ENCODE data around the gene WDR47.
"Not testable (repeated sequence)": the region's sequence is repeated elsewhere in the genome, so short reads cannot be mapped to it uniquely, and the experiment has no call there.

Gene WDR47

DNA sequence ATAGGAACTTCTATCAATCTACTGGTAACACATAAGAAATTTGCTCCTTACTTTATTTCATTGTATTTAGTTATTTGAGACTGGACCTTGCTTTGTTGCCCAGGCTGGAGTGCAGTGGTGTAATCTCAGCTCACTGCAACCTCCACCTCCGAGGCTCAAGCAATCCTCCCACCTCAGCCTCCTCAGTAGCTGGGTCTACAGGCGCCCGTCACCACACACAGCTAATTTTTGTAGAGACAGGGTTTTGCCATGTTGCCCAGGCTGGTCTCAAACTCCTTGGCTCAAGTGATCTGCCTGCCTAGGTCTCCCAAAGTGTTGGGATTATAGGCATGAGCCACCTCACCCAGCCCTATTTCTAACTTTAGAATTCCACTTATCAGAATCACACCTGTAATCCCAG lies 10.2 kb upstream of the WDR47 start:
- not testable (repeated sequence) for DNase-seq (ENCODE audit: low spot score)

DNA sequence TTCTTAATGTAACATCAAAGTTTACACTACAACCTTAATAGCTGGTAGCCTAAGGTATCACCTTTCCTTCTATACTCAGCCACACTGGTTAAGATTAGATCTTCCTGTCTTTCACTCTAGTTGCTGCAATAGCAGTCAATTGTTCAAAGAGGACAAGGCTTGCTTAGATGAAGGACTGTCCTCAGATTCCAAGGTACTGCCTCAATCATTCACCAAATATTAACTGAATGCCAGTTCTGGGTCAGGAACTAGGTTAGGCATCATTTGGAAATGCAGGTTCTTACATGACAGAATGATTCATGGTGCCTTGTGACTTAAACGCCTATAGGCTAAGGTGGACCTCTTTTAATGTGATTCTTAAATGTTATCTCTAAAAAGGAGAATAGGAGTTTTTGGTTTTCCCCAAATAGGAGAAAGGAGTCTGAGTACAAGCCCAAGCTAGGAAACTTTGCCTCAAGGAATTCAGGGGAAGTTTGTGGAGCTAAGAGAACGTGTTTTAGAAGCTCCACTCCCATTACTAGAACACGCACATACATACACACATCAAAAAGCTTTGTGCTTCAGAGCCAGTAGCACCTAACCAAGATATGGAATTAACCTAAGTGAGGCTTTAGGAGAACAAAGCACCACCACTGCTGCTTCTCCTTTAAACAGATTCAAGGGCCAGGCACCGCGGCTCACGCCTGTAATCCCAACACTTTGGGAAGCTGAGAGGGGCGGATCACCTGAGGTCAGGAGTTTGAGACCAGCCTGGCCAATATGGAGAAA lies 8.5 kb upstream of the WDR47 start:
- no peak for DNase-seq (ENCODE audit: low spot score)

DNA sequence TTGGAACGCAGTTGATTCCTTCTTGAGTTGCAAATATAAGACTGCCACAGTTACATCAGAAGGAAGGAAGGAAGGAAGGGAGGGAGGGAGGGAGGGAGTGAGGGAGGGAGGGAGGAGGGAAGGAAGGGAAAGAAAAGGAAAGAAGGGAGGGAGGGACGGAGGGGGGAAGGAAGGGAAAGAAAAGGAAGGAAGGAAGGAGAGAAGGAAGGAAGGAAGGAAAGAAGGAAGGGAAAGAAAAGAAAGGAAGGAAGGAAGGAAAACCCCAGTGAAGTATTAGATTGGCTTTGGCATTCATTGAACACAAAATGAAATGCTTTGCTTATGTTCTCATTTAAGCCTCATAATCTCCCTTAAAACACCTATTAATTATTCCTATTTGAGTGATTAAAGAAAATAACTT lies 6.4 kb upstream of the WDR47 start:
- DNase-seq (ENCODE audit: low spot score), result no peak

DNA sequence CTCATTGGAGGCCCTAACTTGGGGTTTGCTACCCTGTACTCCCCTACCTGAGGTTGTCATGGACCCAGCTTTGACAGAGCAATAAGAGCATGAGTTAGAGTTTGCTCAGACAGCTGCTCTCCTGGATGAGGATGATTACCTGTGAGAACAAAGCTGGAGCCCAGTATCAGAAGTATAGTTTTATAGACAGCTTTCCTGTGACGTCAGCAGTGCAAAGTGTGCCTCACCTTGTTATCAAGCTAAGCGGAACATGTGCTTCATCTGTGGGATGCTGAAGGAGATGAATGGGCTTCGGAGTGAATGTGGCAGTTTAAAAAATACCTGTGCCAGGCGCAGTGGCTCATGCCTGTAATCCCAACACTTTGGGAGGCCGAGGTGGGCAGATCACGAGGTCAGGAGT lies 5.4 kb upstream of the WDR47 start:
- no peak for DNase-seq (ENCODE audit: low spot score)

DNA sequence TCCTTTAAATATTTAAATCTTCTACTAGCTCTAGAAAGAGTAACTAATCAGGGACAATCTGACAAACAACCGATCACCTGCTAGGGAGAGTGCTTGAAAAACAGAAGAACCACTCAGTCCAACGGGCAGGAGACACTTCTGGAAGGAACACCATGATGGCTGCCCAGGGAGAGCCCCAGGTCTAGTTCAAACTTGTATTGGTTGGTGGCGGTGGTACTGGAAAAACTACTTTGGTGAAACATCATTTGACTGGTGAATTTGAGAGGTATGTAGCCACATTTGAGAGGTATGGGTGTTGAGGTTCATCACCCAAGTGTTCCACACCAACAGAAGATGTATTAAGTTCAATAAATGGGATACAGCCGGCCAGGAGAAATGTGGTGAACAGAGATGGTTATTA lies 4.8 kb upstream of the WDR47 start:
- DNase-seq (ENCODE audit: low spot score), result no peak

DNA sequence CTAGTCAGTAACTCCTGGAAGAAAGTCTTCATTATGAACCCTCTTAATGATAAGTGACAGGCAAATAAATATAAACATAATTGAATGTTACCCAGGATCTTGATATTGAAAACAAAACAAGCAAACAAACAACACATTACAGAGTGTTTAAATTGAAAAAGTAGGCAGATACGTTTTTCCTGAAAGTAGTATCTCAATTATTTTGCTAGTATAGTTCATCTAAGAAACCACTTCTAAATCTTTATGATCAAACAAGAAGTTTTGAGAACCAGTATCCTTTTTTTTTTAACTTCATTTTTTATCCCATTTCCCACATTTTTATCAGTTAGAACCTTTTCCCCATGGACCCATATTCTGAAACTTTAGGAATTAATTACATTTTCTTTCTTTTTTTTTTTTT lies 3.7 kb upstream of the WDR47 start:
- no peak for DNase-seq (ENCODE audit: low spot score)

- peak; percentile 46 for DNase-seq (ENCODE audit: low spot score)
Measured at GRCh38 chr1:109040989-109041620, 797 bp downstream of the WDR47 start.

- DNase-seq (ENCODE audit: low spot score), result no peak
Measured at GRCh38 chr1:109040627-109040988, 1.3 kb downstream of the WDR47 start.

GRCh38 chr1:109034382-109034781 lies 7.5 kb downstream of the WDR47 start:
- DNase-seq (ENCODE audit: low spot score), result no peak

GRCh38 chr1:109029493-109029892 lies 12.4 kb downstream of the WDR47 start:
- not testable (repeated sequence) for DNase-seq (ENCODE audit: low spot score)

DNA sequence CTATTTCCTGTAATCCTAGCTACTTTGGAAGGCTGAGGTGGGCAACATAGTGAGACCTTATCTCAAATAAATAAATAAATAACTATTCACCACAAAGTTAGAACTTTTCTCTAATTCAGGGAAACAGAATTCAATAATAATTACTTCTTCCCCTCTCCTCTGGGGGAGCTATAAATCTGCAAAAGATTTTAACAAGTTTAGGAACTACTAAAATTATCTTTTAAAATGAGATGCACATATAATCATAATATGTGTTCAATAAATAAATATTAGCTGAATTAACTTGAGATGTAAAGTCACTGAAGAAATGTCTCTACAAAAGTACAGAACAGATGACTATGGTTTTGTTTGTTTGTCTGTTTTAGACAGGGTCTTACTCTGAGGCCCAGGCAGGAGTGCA lies 14.1 kb downstream of the WDR47 start:
- DNase-seq (ENCODE audit: low spot score), result no peak

- DNase-seq (ENCODE audit: low spot score), result no peak
Measured at GRCh38 chr1:109025694-109026093, 16.2 kb downstream of the WDR47 start.

GRCh38 chr1:109024646-109025045 lies 17.3 kb downstream of the WDR47 start:
- no peak for DNase-seq (ENCODE audit: low spot score)

GRCh38 chr1:109020693-109021257 lies 21.1 kb downstream of the WDR47 start:
- no peak for DNase-seq (ENCODE audit: low spot score)

- DNase-seq (ENCODE audit: low spot score), result not testable (repeated sequence)
Measured at GRCh38 chr1:109017719-109018118, 24.2 kb downstream of the WDR47 start.

- DNase-seq (ENCODE audit: low spot score), result no peak
Measured at GRCh38 chr1:109017134-109017533, 24.8 kb downstream of the WDR47 start.

GRCh38 chr1:109011335-109011734 lies 30.6 kb downstream of the WDR47 start:
- DNase-seq (ENCODE audit: low spot score), result no peak

DNA sequence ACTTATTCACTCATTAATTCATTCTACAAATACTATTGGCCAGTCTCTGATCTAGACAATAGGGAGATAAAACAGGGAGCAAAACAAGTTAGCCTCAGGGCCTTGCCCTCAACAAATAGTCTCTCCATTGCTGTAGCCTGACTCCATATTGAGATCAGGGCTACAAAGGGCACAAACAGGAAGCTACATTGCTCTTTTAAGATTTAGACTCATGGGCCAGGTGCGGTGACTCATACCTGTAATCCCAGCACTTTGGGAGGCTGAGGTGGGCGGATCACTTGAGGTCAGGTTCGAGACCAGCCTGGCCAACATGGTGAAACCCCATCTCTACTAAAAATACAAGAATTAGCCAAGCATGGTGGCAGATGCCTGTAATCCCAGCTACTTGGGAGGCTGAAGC lies 45.3 kb downstream of the WDR47 start:
- DNase-seq (ENCODE audit: low spot score), result not testable (repeated sequence)

DNA sequence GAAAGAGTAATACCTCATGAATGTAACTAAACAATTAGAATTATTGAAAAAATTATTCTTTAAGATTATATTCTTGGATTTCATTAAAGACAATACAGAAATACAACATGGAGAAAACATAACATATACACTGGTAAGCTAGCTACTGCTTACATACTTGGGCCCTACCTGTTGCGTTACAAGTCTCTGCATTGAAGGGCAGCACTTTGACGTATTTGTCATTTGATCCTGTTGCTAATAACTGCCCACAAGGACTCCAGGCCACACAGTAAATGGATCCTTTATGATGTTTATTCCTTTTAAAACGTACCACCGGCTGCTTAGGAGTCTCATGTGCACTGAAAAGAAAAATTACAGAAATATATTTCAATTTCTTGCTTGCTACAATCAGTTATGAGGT lies 58.8 kb downstream of the WDR47 start:
- DNase-seq (ENCODE audit: low spot score), result no peak

DNA sequence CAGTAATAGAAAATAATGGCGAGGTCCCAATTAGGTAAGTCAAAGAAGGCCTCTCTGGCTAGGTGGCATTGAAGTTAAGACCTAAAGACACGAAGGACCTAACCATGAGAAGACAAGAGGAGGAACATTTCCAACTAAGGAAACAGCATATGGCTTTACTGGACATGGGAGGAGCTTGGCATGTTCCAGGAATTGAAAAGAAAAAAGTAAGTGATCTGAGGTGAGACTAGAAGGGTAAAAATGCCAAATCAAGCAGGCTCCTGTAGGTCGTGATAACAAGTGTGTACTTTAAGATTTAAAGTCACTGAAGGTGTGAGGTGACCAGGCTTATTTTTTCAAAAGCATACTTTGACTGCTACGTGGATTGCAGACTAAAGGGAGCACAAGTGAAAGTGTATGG lies 65.2 kb downstream of the WDR47 start:
- DNase-seq (ENCODE audit: low spot score), result no peak

- no peak for DNase-seq (ENCODE audit: low spot score)
Measured at GRCh38 chr1:108972951-108973350, 69.0 kb downstream of the WDR47 start.

- DNase-seq (ENCODE audit: low spot score), result no peak
Measured at GRCh38 chr1:108969346-108969745, 72.6 kb downstream of the WDR47 start.

DNA sequence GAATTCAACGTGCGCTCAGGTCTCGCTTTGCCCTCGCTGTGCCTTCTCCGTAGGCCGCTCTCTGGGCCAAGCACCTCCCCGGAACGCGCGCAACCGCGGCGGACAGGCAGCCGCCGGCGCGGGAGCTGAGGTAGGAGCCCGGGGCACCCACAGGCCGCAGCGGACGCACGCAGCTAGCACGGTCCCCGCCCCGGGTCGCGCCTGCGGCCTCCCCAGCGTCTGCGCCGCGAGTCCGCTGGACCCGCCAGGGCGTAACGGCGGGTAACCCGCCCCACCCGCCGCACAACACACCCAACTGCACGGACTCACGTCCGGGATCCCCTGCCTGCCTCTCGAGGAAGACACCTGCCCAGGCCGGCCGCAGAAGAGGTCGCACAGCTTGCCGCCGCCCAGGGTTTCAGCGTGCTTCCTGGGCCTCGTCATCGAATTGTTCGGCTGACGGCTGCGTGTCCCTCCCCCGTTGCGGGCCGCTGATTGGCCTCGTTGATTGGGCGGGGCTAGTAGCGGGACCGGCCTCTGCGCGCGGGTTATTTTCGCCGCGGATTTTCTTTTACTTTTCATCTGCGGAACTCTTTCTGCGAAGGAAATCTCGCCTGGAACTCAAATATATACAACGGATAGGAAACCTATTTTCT lies 78.7 kb downstream of the WDR47 start, which contains the start of gene CLCC1:
Gene CLCC1, minus strand, starts transcription at position 433 of the 635 bp plus-strand sequence. CDS start 13,047 bp downstream, outside the sequence.
- DNase-seq (ENCODE audit: low spot score), result peak; percentile 97

Data from iPS-NIHi11 (cell line).